GM19467 (cell line): ENCODE measurements around the gene SLC19A1.
"Not testable (repeated sequence)": the region's sequence is repeated elsewhere in the genome, so short reads cannot be mapped to it uniquely, and the experiment has no call there.

ENCODE experiments used
- ATAC-seq: cut with Tn5 transposase; IDR thresholded peaks from one replicate; pipeline ENCODE4 v1.9.1; 2021; ENCODE audit warnings: mild to moderate bottlenecking, moderate library complexity; ENCODE audit not compliant: unreplicated experiment

The SLC19A1 gene

DNA sequence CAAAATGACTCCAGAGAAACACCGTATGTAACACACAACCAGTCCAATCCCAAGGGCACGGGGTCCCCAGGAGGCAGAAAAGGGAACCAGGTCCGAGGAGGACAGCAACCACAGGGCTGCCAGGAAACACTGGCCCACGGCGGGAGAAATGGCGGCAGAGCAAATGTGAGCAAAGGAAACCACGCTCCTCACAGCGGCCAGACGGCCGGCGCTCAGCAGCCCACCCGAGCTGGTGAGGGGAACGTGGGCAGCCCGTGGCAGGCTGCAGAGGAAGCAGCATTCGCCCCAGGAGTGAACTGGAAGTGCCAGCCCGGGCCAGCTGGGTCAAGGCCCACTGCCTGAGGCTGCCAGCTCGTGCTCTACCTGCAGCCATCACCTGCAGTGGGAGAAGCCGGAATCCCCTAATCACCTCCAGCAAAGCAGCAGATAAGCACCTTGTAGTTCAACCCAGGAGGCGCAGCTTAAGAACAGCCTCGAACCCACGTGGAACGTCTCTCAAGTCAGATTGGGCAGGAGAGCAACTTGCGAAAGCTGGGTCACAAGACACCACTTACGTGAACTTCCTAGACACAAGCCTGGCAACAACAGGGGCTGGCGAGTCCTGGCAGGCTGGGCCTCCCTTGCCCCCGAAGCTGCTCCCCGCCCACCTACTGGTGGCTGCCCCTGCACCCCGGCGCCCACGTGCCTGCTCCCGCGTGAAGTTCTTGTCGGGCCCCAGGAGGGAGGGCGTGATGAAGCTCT lies 6.7 kb downstream of the SLC19A1 start:
- ATAC-seq: no peak

DNA sequence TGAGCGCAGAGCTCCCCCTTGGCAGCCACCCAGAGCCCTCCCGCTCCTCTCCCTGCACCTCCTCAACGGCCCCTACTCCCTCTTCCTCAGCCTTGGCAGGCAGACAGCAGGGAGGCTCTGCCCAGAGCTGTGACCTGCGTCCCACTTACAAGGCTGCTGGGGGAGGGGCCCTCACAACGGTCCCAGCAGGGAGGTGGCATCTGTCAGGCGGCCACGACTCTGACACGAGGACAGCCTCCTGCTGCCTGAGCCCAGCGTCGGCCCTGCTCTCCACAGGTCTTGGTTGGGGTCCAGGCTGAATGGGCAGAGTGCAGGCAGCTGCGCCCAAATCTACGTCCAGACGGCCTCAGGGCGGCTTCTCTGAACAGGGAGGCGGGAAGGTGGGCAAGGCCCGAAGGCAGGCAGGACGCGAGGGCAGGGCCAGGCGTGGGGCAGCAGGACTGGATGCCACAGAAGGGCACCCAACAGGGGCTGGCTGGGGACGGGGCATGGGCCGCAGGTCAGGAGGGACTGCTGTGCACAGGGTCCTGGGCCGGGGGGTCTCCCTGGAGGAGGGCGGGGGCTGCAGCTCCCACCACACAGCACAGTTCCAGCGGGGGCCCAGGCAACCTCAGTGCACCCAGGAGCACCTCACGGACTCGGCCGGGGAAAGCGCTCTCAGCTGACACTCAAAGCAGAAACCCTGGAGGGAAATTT lies 7.5 kb downstream of the SLC19A1 start:
- ATAC-seq: no peak

DNA sequence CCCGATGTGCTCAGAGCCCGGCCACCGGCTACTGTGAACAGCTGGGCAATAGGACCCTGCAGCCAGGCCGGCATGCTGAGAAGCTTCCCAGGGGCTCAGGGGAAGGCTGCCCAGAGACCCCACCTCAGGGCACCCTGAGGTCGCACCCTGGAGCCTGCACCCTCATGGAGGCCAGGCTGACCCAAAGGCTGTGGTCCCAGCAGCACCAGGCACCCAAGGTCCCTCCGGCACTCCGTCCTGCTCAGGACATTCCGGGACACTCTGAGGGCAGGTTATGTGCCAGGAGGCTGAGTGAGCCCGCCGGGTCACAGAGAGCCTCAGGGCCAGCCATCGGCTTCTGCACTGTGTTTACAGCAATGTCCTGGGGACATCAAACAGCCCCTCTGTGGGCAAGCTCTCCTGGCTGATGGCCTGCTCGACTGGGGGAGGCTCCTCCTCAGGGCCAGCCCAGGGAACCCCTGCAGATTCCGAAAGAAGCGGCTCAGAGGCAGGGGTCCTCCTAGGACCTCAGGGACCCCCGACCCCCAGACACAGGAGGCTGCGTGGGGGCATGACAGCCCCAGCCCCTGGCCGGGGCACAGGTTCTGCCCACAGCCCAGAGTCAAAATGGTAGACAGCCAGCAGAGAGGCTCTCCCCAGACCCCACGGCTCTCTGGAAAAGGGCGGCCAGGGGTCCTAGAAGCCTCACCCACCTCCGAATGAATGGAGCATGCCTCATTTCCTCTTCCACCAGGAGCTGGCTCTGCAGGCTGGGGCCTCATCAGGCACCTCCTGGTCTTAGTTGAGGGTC lies 8.2 kb downstream of the SLC19A1 start:
- ATAC-seq: no peak

DNA sequence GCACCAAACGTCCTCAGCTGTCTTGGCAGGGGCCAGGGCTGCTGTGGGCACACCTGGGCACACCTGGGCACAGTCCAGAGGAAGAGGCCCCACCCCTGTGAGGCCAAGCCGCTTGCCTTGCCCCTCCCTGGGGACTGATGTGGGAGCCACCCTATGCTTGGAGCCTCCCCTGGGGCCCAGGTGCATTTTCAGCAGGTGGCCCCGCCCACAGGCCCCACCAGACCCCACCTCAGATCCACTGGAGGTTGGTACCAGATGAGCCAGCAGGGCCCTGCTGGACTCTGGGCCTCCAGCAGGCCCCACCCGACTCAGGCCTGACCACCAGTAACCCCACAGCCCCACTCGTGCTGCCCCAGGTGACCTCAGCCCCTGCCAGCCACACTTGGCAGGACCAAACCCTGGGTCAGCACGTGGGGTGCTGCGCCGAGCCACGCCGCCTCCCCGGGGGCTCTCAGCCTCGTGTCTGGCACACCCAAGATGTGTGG lies 8.8 kb downstream of the SLC19A1 start:
- ATAC-seq: no peak

DNA sequence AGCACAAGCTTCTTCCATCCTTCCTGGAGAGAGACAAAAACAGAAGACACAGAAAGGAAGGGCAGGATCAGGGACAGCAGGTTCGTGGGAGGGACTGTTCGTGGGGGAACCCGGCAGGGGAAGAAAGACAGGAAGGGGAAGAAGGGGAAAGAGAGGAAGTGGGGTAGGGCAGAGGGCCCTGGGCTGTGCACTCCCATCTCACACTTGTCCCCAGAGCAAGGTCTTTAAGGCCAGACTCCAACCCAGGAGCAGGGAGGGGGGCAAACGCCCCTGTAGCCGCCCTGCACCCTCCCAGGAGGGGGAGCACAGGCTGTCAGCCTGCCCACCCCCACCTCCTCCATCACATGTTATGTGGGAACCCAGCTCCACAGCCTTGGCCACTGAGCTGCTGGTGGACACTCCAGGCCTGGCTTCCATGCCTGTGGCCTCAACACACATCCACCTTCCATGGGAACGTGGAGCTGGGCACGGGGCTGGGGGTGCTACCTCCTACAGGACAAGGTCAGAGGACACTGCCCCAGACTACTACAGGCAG lies 9.3 kb downstream of the SLC19A1 start:
- ATAC-seq: no peak

DNA sequence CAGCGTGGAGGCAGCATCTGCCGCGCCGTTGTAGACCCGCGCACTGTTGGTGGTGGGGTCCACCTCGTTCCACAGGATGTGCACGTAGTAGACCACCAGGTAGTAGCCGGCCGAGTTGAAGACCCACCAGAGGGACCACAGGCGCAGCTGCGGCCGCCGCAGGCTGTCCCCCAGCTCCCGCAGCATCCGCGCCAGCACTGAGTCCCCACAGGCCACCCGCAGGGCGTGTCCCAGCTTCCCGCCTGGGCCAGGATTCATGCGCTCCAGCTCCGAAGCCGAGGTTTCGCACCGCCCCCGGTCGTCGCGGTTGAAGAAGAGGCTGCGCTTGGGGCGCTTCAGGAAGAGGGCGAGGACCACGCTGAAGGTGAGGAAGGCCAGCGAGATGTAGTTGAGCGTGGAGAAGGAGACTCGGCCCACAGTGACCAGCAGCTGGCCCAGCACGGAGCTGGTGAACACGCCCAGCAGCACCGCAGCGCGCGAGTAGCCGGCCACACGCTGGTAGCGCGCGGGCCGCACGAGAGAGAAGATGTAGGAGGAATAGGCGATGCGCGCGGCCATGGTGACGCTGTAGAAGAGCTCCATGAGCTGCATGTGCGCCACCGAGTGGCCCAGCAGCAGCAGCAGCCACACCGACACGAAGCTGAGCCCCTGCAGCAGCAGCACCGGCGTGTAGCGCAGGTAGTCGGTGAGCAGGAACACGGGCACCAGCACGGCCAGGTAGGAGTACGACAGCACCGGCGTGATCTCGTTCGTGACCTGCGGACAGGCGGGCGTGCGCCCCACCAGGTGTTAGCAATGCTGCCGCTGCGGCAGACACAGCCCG lies 10.6 kb downstream of the SLC19A1 start:
- no peak for ATAC-seq

DNA sequence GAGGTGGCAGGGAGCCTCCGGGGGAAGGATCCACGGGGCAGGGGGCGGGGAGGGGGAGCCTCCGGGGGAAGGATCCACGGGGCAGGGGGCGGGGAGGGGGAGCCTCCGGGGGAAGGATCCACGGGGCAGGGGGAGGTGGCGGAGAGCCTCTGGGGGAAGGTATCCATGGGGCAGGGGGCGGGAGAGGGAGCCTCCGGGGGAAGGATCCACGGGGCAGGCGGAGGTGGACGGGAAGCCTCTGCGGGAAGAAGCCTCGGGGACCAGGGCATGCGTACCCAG lies 11.2 kb downstream of the SLC19A1 start:
- not testable (repeated sequence) for ATAC-seq

DNA sequence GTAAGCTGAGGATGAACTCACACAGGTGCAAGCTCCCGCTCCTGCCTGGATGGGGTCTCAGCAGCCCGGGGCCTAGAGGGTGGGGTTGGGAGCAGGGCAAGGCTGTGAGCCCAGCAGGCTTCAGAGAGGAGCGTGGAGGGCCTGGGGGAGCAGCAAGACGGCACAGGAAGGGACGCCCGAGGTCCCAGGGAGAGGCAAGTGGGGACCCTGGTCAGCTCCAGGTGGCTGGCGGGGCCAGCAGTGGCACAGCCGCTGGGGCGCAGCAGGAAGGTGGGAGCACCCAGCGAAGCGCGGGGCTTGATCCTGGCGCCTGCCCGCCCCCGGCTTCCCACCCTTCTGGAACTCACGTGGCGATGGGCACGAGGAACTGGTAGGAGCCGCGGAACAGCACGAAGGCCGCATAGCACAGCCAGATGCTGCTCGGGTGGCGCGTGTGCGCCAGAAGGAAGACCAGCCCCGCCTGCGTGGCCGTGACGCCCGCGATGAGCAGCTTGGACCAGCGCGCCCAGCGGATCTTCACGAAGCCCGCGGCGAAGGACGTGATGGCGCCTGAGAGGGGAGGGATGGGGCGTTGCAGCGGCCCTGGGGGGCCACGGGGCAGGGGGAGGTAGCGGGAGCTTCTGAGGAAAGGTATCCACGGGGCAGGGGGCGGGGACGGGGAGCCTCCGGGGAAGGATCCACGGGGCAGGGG lies 11.7 kb downstream of the SLC19A1 start:
- ATAC-seq: no peak

DNA sequence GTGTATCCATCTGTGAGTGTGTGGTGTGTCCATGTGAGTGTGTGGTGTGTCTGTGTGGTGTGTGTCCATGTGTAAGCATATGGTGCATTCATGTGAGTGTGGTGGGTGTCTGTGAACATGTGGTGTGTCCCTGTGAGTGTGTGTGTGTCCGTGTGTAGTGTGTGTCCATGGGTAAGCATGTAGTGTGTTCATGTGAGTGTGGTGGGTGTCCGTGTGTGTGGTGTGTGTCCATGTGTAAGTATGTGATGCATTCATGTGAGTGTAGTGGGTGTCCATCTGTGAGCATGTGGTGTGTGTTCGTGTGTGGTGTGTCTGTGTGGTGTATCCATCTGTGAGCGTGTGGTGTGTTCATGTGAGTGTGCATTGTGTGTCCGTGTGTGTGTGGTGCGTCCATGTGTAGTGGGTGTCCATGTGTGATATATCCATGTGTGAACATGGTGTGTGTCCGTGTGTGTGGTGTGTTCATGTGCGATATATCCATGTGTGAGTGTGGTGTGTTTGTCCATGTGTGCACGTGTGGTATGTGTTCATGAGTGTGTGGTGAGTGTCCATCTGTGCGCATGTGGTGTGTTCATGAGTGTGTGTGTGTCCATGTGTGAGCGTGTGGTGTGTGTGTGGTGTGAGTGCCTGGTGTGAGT lies 12.3 kb downstream of the SLC19A1 start:
- ATAC-seq: no peak

DNA sequence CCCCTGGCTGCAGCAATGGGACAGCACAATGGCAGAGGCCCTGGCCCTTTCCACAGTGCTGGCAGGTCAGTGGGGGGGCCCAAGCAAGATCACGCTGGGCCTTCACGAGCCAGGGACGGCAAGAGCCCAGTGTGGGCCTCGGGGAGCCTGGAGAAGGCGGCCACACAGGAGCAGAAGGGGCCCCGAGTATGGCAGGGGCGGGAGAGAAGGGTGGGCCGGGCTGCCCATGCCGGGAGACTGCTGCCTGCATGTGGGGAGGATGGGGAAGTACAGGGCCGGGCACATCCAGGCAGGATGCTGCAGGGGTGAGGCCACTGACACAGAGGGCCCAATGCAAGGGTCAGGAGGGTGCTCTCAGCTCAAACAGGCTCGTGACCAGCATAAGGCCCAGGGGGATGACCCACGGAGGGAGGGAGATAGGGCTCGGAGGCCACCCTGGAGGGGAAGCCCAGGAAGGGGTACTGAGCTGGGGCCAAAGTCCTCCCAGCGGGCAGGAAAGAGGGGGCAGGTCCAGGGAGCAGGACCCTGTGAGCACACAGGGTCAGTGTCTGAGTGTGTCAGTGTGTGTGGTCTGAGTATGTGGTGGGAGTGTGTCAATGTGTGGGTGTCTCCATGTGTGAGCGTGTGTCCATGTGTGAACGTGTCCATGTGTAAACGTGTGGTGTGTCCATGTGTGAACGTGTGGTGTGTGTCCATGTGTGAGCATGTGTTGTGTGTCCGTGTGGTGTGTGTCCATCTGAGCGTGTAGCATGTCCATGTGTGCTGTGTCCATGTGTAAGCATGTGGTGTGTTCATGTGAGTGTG lies 13.1 kb downstream of the SLC19A1 start:
- no peak for ATAC-seq

DNA sequence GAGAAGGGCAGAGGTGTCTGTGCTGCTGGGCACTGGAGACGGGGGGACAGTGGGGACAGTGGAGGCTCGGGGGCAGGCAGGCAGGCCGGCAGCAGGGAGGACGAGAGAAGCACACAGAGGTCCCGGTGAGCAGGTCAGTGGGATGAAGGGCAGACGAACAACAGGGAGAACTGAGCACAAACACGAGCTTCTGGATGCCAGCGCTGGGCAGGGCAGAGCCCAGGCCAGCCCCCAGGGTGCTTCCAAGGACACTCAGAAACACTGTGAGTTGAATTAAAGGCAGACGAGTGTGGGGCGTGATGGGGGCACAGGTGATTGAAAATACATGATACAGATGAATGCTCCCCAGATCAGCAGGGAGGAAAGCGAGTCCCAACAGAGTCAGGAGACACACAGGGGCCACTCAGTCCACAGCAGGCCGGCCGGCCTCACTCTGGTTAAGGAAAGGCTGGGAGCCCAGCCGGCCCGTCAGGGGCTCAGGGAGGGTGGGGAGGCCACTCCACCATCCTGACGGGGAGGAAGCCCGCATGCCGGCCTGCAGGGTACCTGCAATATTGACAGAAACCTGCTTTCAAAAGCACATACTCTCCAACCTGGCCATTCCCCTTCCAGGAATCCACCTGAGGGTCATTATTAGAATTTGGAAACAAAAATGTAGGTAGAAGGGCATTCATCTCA lies 14.1 kb downstream of the SLC19A1 start:
- no peak for ATAC-seq

DNA sequence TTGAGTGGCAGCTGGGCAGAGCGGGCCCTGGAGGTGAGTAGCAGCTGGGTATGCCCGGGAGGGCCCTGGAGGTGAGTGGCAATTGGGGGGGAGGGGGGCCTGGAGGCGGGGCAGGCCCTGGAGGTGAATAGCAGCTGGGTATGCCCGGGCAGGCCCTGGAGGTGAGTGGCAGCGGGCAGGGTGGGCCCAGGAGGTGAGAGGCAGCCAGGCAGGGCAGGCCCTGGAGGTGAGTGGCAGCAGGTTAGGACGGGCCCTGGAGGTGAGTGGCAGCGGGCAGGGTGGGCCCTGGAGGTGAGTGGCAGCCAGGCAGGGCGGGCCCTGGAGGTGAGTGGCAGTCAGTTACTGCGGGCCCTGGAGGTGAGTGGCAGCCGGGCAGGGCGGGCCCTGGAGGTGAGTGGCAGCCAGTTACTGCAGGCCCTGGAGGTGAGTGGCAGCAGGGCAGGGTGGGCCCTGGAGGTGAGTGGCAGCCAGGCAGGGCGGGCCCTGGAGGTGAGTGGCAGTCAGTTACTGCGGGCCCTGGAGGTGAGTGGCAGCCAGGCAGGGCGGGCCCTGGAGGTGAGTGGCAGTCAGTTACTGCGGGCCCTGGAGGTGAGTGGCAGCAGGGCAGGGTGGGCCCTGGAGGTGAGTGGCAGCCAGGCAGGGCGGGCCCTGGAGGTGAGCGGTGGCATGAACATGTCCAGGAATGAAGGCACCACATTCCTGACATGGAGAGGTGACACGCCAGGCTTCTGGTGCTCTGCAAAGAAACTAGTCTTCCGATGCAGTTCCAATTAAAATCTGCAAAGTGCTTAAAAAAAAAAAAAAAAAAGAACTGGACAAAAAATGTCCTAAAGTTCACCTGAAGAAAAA lies 14.9 kb downstream of the SLC19A1 start:
- ATAC-seq: not testable (repeated sequence)

DNA sequence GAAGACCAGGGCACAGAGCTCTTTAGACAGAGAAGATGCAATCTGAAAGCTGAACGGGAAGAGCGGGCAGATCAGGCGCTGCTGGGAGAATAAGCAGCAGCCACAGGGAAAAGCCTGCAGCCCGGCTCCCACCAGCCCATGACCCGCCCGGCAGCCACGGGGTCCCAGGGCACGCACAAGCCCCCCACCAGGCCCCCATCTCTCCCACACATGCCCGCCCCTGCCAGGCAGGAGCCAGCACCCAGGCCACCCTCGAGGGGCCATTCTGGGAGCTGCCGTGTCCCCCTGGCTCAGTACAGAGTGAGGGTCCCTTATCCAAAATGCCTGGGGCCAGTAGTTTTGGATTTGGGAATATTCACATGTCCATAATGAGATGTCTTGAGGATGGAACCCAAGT lies 16.3 kb downstream of the SLC19A1 start:
- no peak for ATAC-seq

DNA sequence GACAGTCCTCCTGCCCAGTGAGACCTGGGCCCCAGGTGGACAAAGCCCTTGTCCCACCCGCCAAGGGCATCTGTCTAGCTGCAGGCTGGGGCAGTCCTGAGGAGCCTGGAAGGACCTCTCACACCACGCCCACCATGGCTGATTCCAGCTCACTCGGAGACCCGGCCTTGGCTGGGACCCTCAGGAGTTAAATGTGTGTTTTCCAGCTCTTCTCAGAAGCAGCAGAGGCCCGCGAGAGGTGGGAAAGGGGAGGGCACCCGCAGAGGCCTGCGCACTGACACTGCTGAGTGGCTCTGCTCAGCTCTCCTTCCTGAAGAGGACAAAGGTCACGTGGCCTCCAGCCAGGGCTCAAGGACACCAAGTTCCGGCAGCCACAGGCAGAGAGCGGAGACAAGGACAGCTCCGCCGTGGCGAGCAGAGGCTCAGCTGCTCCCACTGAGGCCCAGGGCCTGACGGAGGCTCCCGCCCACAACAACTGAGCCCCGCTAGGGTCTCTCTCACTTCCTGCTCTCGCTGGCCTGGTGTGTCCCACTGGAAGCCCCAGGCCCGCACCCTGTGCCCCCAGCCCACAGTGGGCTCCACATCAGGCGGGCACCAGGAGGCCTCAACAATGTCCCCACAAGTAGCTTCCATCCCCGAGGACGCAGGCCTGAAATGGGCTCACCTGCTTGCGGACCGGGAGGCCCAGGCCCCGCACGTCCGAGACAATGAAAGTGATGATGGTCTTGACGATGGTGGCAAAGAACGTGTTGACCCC lies 16.9 kb downstream of the SLC19A1 start:
- ATAC-seq: no peak

DNA sequence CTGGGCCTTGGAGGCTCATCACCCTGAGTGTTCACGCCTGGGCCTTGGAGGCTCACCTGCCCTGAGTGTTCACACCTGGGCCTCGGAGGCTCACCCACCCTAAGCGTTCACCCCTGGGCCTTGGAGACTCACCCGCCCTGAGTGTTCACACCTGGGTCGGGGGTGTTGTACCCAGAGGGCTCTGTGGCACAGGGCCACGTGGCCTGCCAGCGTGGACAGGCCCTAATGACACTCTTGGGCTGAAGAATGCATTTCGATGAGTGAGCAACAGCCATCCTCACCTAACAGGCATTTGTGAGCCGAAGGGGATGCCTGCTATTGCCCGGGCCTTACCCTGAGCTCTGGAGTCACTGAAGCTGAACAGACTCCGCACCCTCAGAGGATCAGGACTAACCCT lies 17.5 kb downstream of the SLC19A1 start:
- no peak for ATAC-seq

DNA sequence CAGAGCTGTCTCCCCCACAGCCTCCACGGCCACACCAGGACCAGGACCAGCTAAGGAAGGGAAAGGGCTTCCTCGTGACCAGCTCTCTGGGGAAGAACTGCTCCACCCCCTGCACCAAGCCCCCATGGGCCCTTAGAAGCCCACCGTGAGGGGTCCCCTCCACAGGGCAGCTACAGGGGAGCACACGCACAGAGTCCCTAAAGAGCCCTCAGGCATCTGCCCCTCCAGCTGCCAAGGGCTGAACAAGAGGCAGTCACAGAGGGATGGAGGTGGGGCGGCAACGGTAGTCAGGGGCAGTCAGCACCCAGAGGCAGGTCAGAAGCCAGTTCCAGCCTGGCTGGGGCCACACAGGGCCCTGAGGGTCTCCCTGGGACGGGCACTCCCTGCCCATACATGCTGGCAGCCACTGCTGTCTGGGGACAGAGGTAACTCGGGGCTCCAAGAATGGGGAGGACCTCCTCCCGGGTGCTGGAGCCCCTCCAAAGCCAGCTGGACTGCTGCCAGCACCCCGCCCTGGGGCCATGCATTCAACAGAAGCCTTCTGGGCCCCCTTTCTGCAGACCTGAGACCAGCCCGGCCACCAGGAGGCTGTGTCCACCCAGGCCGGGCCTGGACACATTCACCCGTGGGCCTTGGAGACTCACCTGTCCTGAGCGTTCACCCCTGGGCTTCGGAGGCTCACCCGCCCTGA lies 18.7 kb downstream of the SLC19A1 start:
- ATAC-seq: no peak
